IMR-90 (cell line): ENCODE measurements around the gene GARS1. TPM values are rescaled to one million over a fixed set of nuclear protein-coding genes. Genes with fewer than 3 reads are reported as not detected.

Source experiments
- ATAC-seq: fragments of 200-7000 bp; cut with Tn5 transposase; 2 replicates; pipeline ENCODE4 v1.9.1; 2020; ENCODE audit warnings: low read depth, mild to moderate bottlenecking, moderate library complexity
- BruUV-seq: library from RNA; stranded (reverse); fragments of 400-500 nt; replicated peaks from 2 replicates; lab custom pipeline; 2021; lab: Mats Ljungman, UMichigan
- CTCF ChIA-PET: fragments of 300-600 bp; formaldehyde crosslinking; extraction: SDS; loops from one replicate; lab custom pipeline; 2021; ENCODE audit warnings: antibody characterized with exemption; lab: Yijun Ruan, JAX
- POLR2A ChIA-PET: fragments of 300-600 bp; sonication (Branson Sonifier 250); formaldehyde crosslinking; loops from one replicate; lab custom pipeline; 2022; ENCODE audit warnings: antibody characterized with exemption; ENCODE audit not compliant: unreplicated experiment; lab: Charles Lee
- DNase-seq: peaks from one replicate; pipeline ENCODE4 v3.0.0; 2013
- H2AFZ ChIP-seq: replicated peaks from 2 replicates; pipeline ENCODE3; 2013; ENCODE audit warnings: low read length, mild to moderate bottlenecking; ENCODE audit not compliant: poor library complexity
- H2AK5ac ChIP-seq: 2 replicates; pipeline ENCODE4 v1.6.1; 2013; ENCODE audit warnings: low read depth, low read length, inconsistent platforms
- H2AK9ac ChIP-seq: replicated peaks from 2 replicates; pipeline ENCODE3; 2013; ENCODE audit warnings: mild to moderate bottlenecking, low read depth, low read length, moderate library complexity; ENCODE audit not compliant: poor library complexity
- H2BK120ac ChIP-seq: 2 replicates; pipeline ENCODE4 v1.6.1; 2013; ENCODE audit warnings: low read depth, low read length, inconsistent platforms
- H2BK15ac ChIP-seq: 3 replicates; pipeline ENCODE4 v1.6.1; 2013; ENCODE audit warnings: low read depth, low read length, inconsistent platforms
- H2BK20ac ChIP-seq: 2 replicates; pipeline ENCODE4 v1.6.1; 2013; ENCODE audit warnings: low read depth, mild to moderate bottlenecking, inconsistent platforms, low read length, moderate library complexity
- H2BK5ac ChIP-seq: 2 replicates; pipeline ENCODE4 v1.6.1; 2013; ENCODE audit warnings: mild to moderate bottlenecking, low read depth, low read length, inconsistent platforms; ENCODE audit not compliant: poor library complexity, severe bottlenecking
- H3K14ac ChIP-seq: replicated peaks from 2 replicates; pipeline ENCODE4 v1.6.1; 2013; ENCODE audit warnings: low read depth, low read length, inconsistent platforms
- H3K18ac ChIP-seq: 2 replicates; pipeline ENCODE4 v1.6.1; 2013; ENCODE audit warnings: low read depth, low read length, control low read depth
- H3K23ac ChIP-seq: 2 replicates; pipeline ENCODE4 v1.6.1; 2013; ENCODE audit warnings: low read depth, low read length, inconsistent platforms
- H3K27ac ChIP-seq: 2 replicates; pipeline ENCODE4 v1.5.1; 2013; ENCODE audit warnings: mild to moderate bottlenecking, control low read depth, low read length; ENCODE audit not compliant: insufficient read depth
- H3K27me3 ChIP-seq: 2 replicates; pipeline ENCODE4 v1.6.1; 2013; ENCODE audit warnings: low read length; ENCODE audit not compliant: control insufficient read depth, insufficient read depth
- H3K36me3 ChIP-seq: 2 replicates; pipeline ENCODE4 v1.6.1; 2013; ENCODE audit warnings: low read length, mixed read lengths; ENCODE audit not compliant: control insufficient read depth, insufficient read depth
- H3K4ac ChIP-seq: 2 replicates; pipeline ENCODE4 v1.6.1; 2013; ENCODE audit warnings: low read depth, low read length, inconsistent platforms
- H3K4me1 ChIP-seq: 2 replicates; pipeline ENCODE4 v1.6.1; 2013; ENCODE audit warnings: low read length, mixed read lengths; ENCODE audit not compliant: control insufficient read depth, insufficient read depth
- H3K4me2 ChIP-seq: 2 replicates; pipeline ENCODE4 v1.6.1; 2013; ENCODE audit warnings: low read depth, mild to moderate bottlenecking, control low read depth, low read length, moderate library complexity
- H3K4me3 ChIP-seq: 2 replicates; pipeline ENCODE4 v1.5.1; 2013; ENCODE audit warnings: low read depth, mild to moderate bottlenecking, control low read depth, low read length, moderate library complexity; ENCODE audit not compliant: insufficient read depth
- H3K56ac ChIP-seq: 2 replicates; pipeline ENCODE4 v1.6.1; 2013; ENCODE audit warnings: low read length, inconsistent platforms; ENCODE audit not compliant: insufficient read depth; ENCODE audit errors: extremely low read depth
- H3K79me1 ChIP-seq, 2 experiments: 2 replicates each; pipeline ENCODE4 v1.6.1; 2013; ENCODE audit warnings: low read length in 2 of 2, inconsistent platforms in 1 of 2, low read depth in 1 of 2
- H3K9ac ChIP-seq: 2 replicates; pipeline ENCODE4 v1.6.1; 2013; ENCODE audit warnings: low read depth, low read length, control low read depth
- H3K9me1 ChIP-seq: 2 replicates; pipeline ENCODE4 v1.6.1; 2013; ENCODE audit warnings: low read length, inconsistent platforms; ENCODE audit not compliant: insufficient read depth
- H3K9me3 ChIP-seq: 2 replicates; pipeline ENCODE4 v1.6.1; 2013; ENCODE audit warnings: low read length; ENCODE audit not compliant: control insufficient read depth, insufficient read depth
- H4K20me1 ChIP-seq: 2 replicates; pipeline ENCODE4 v1.6.1; 2013; ENCODE audit warnings: low read length, inconsistent platforms; ENCODE audit not compliant: insufficient read depth
- H4K5ac ChIP-seq: 2 replicates; pipeline ENCODE4 v1.6.1; 2013; ENCODE audit warnings: mild to moderate bottlenecking, low read depth, low read length, control low read depth
- H4K8ac ChIP-seq, 2 experiments: 2 replicates each; pipeline ENCODE4 v1.6.1; 2013; ENCODE audit warnings: low read depth in 2 of 2, low read length in 2 of 2, control low read depth in 1 of 2, inconsistent platforms in 1 of 2
- H4K91ac ChIP-seq: 2 replicates; pipeline ENCODE4 v1.6.1; 2013; ENCODE audit warnings: low read depth, low read length, inconsistent platforms; ENCODE audit not compliant: insufficient read depth
- MAFK ChIP-seq: IDR thresholded peaks from 2 replicates; pipeline ENCODE4 v1.6.1; 2012; ENCODE audit warnings: low read depth, low read length, improper control_type of control experiment
- POLR2A ChIP-seq: IDR thresholded peaks from 2 replicates; pipeline ENCODE4 v1.6.1; 2012; ENCODE audit warnings: mild to moderate bottlenecking, low read depth, low read length
- RCOR1 ChIP-seq: IDR thresholded peaks from 2 replicates; pipeline ENCODE4 v1.6.1; 2012; ENCODE audit warnings: mild to moderate bottlenecking, low read length, improper control_type of control experiment; ENCODE audit not compliant: insufficient replicate concordance
- WGBS, 2 experiments: methylation state at CpG; one replicate each; pipeline versions ENCODE4 v1.1.5 to v1.1.7; 2013; ENCODE audit warnings: missing lambda C conversion rate in 2 of 2; ENCODE audit not compliant: insufficient read length in 1 of 2; ENCODE audit errors: extremely low coverage in 2 of 2; 5-methylcytosine and 5-hydroxymethylcytosine counted together
- dilution Hi-C: fragments of 300-500 bp; cut with HindIII; formaldehyde crosslinking; loops from one replicate; pipeline ENCODE4 v1.14.3; 2018; ENCODE audit warnings: low sequenced_read_pairs; ENCODE audit not compliant: unreplicated experiment
- in situ Hi-C: fragments of 300-500 bp; cut with MboI; formaldehyde crosslinking; loops from 3 replicates; pipeline ENCODE4 v1.14.3; 2019; ENCODE audit warnings: low sequenced_read_pairs, inconsistent platforms, mixed read lengths
- intact Hi-C: fragments of 100-400 bp; cut with micrococcal nuclease; formaldehyde crosslinking; loops from 2 replicates; pipeline ENCODE4 v1.10.0; 2022
- polyA plus RNA-seq, 3 experiments: library from polyadenylated mRNA; depleted of rRNA; stranded (reverse); fragments of >200 nt; gene quantifications; 2 replicates each; pipeline ENCODE4 v1.2.3, GENCODE V29; 2012; ENCODE audit warnings: low replicate concordance in 1 of 3
- total RNA-seq: library from RNA; depleted of rRNA; stranded (reverse); fragments of >200 nt; gene quantifications from 2 replicates; pipeline ENCODE4 v1.2.3, GENCODE V29; 2012

The GARS1 gene
- total and polyA plus RNA-seq, 2 of the 4 experiments (the other 2 are of a cell fraction), result 105 to 551 TPM

DNA sequence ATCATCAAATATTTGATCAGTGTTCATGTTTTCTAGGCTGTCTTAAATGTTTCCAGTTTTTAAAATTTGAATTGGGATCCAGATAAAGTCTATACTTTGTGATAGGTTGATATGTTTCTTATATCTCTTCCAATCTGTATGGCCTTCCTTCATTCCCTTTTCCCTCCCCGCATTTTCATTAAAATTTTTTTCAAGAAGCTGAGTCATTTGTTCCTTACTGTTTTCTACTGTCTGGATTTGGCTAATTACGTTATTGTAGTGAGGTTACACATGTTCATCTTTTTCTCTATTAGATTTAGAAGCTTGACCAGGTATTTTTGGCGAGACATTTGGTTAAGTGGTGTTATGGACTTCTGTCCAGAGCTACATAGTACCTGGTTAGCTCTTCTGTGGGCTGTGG is 11.2 kb downstream of the GARS1 start:
- no peak overlapping the region for H4K91ac ChIP-seq
- H3K9me1 ChIP-seq, result peaks cover 5% of the 10 kb centered on the region
- no peak overlapping the region for H4K5ac ChIP-seq
- H2BK5ac ChIP-seq, result no peak overlapping the region
- H2AK5ac ChIP-seq, result no peak overlapping the region
- POLR2A ChIA-PET, result interaction anchor here (0.6 kb wide), 1 partner anchor 104 kb away, joined by 8 read pairs; no protein-coding TSS in a partner anchor
- ATAC-seq (no peak), DNase-seq (no peak)
- H2BK15ac ChIP-seq, result no peak overlapping the region
- no peak overlapping the region for H3K18ac ChIP-seq
- peaks cover 53% of the 10 kb centered on the region for H4K20me1 ChIP-seq
- no peak overlapping the region for H2AFZ ChIP-seq
- CTCF ChIA-PET, result interaction anchor here (0.7 kb wide), 1 partner anchor 15 kb away, joined by 4 read pairs; no protein-coding TSS in a partner anchor
- H2AK9ac ChIP-seq, result no peak overlapping the region
- H3K36me3 ChIP-seq, result peaks cover 45% of the 10 kb centered on the region
- no peak overlapping the region for H2BK20ac ChIP-seq
- no peak overlapping the region for H3K23ac ChIP-seq
- no peak for TF ChIP-seq POLR2A
- TF ChIP-seq RCOR1, result no peak
- TF ChIP-seq MAFK, result no peak
- no peak overlapping the region for H3K14ac ChIP-seq
- no peak overlapping the region for H4K8ac ChIP-seq
- in situ Hi-C loops, result no loop called here
- no peaks in the 10 kb centered on the region for H3K27me3 ChIP-seq
- H2BK120ac ChIP-seq, result no peak overlapping the region
- intact Hi-C loops, result loop anchor here (2.0 kb wide), 1 partner anchor 13 kb away; no protein-coding TSS in a partner anchor
- H3K4me1 ChIP-seq, result peaks cover 1% of the 10 kb centered on the region; the same call in 1 of the 2 replicates
- H3K4me2 ChIP-seq, result no peak overlapping the region
- H3K27ac ChIP-seq, result no peak overlapping the region
- dilution Hi-C loops, result no loop called here
- no peak overlapping the region for H3K56ac ChIP-seq
- H3K79me1 ChIP-seq, result peaks cover 17 to 49% of the 10 kb centered on the region in 2 experiments
- no peak overlapping the region for H3K9ac ChIP-seq
- no peaks in the 10 kb centered on the region for H3K9me3 ChIP-seq
- no peak overlapping the region for H3K4me3 ChIP-seq
- WGBS, 2 experiments, result no CpG with 5 or more reads among the region's 3 CpGs
- H3K4ac ChIP-seq, result no peak overlapping the region
- no TSS peak for BruUV-seq
